ENCODE data around the gene ETV1.

DNA sequence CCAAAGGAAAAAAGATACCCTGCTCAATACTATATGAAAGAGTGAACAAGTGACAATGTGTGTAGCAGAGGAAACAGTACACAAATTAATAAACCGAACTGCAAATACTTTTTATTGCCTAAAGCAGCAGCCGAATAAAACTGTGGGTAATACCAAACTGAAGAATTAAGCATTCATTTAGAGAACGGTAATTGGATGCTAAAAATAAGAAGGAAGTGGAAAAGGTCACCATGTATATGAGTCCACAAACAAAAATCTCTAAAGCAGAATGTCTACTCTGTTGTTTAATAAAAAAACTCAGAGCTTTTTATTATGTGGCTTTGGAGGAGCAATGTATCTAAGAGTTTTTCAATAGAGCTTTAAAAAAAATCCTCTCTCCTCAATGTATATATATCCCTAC, 87.9 kb downstream of the ETV1 start:
- TF ChIP-seq POLR2A (IDR thresholded peaks at IDR 0.05): no peak
- TF ChIP-seq, protein P1, sequence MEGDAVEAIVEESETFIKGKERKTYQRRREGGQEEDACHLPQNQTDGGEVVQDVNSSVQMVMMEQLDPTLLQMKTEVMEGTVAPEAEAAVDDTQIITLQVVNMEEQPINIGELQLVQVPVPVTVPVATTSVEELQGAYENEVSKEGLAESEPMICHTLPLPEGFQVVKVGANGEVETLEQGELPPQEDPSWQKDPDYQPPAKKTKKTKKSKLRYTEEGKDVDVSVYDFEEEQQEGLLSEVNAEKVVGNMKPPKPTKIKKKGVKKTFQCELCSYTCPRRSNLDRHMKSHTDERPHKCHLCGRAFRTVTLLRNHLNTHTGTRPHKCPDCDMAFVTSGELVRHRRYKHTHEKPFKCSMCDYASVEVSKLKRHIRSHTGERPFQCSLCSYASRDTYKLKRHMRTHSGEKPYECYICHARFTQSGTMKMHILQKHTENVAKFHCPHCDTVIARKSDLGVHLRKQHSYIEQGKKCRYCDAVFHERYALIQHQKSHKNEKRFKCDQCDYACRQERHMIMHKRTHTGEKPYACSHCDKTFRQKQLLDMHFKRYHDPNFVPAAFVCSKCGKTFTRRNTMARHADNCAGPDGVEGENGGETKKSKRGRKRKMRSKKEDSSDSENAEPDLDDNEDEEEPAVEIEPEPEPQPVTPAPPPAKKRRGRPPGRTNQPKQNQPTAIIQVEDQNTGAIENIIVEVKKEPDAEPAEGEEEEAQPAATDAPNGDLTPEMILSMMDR (IDR thresholded peaks at IDR 0.05): no peak
